Left ventricle myocardium inferior (tissue), 1 donor: Measurements from ENCODE around the gene IPMK. TPM values are rescaled to one million over a fixed set of nuclear protein-coding genes. Genes with fewer than 3 reads are reported as not detected.
A peak's percentile ranks its signal among the peaks of the same experiment; 100 is the strongest.

Source experiments
- DNase-seq: peaks from one replicate; pipeline ENCODE4 v3.0.0-alpha.2; 2020
- H3K27ac ChIP-seq: fragments of 200-600 bp; replicated peaks from 2 replicates; pipeline ENCODE4 v1.8.0; 2021
- H3K27me3 ChIP-seq: fragments of 200-600 bp; 2 replicates; pipeline ENCODE4 v1.8.0; 2021; ENCODE audit warnings: low read depth
- H3K36me3 ChIP-seq: fragments of 200-600 bp; 2 replicates; pipeline ENCODE4 v1.8.0; 2021
- H3K4me1 ChIP-seq: fragments of 200-600 bp; 2 replicates; pipeline ENCODE4 v1.8.0; 2021
- H3K4me3 ChIP-seq: fragments of 200-600 bp; 2 replicates; pipeline ENCODE4 v1.8.0; 2021; ENCODE audit warnings: mild to moderate bottlenecking, moderate library complexity
- H3K9me3 ChIP-seq: fragments of 200-600 bp; replicated peaks from 2 replicates; pipeline ENCODE4 v1.8.0; 2021
- CTCF ChIP-seq: fragments of 200-600 bp; IDR thresholded peaks from 2 replicates; pipeline ENCODE4 v1.8.0; 2021; ENCODE audit warnings: antibody characterized with exemption, mild to moderate bottlenecking, borderline replicate concordance
- intact Hi-C: fragments of 100-400 bp; cut with micrococcal nuclease; formaldehyde crosslinking; loops from one replicate; pipeline ENCODE4 v1.11.0; 2022
- total RNA-seq: library from RNA; stranded (reverse); fragmentation: NEBNext Ultra II Directional; extraction: Animal tissue kit (Norgen Biotek cat#: 25700); gene quantifications from one replicate; pipeline ENCODE4 v1.2.1, GENCODE V29; 2021
- donor health status: DM: no; HTN: yes; CAD: no; lungs with severe emphysema.

The IPMK gene
- total RNA-seq, 1 donor from 2014 or later = 2.3 TPM

- no peaks in the 10 kb centered on the region for H3K9me3 ChIP-seq
- intact Hi-C loops = loop anchor here (2.0 kb wide), 1 partner anchor 115 kb away; no protein-coding TSS in a partner anchor
- DNase-seq = no peak
Observed at GRCh38 chr10:58291538-58292174, 24.0 kb upstream of the IPMK start.

GRCh38 chr10:58282615-58283014 lies 14.9 kb upstream of the IPMK start:
- TF ChIP-seq CTCF = no peak
- Histone ChIP-seq H3K36me3 (peaks cover 23% of the 10 kb centered on the region), H3K27me3 (no peaks in the 10 kb centered on the region), H3K4me1 (peaks cover 17% of the 10 kb centered on the region), H3K27ac (no peak overlapping the region), H3K4me3 (no peak overlapping the region), H3K9me3 (no peaks in the 10 kb centered on the region)
- intact Hi-C loops = no loop called here
- no peak for DNase-seq

More at GRCh38 chr10:58291538-58292174, 24.0 kb upstream of the IPMK start:
- Histone ChIP-seq H3K4me1 (no peaks in the 10 kb centered on the region), H3K27ac (no peak overlapping the region), H3K4me3 (no peak overlapping the region), H3K27me3 (no peaks in the 10 kb centered on the region), H3K36me3 (peaks cover 6% of the 10 kb centered on the region)
- peak; percentile 79 for TF ChIP-seq CTCF

- Histone ChIP-seq H3K27me3 (no peaks in the 10 kb centered on the region), H3K4me3 (no peak overlapping the region), H3K36me3 (peaks cover 28% of the 10 kb centered on the region), H3K27ac (no peak overlapping the region), H3K4me1 (peaks cover 18% of the 10 kb centered on the region), H3K9me3 (no peaks in the 10 kb centered on the region)
- no peak for TF ChIP-seq CTCF
- DNase-seq = no peak
- intact Hi-C loops = no loop called here
Observed at GRCh38 chr10:58281092-58281752, 13.5 kb upstream of the IPMK start.

- no peak for DNase-seq
- Histone ChIP-seq H3K27ac (no peak overlapping the region), H3K4me3 (no peak overlapping the region), H3K4me1 (peaks cover 26% of the 10 kb centered on the region), H3K27me3 (no peaks in the 10 kb centered on the region), H3K9me3 (no peaks in the 10 kb centered on the region), H3K36me3 (peaks cover 28% of the 10 kb centered on the region)
- TF ChIP-seq CTCF = no peak
- intact Hi-C loops = no loop called here
Observed at GRCh38 chr10:58280477-58280876, 12.8 kb upstream of the IPMK start.

- Histone ChIP-seq H3K4me3 (no peak overlapping the region), H3K27ac (no peak overlapping the region), H3K27me3 (no peaks in the 10 kb centered on the region), H3K9me3 (no peaks in the 10 kb centered on the region), H3K4me1 (peaks cover 41% of the 10 kb centered on the region), H3K36me3 (peaks cover 28% of the 10 kb centered on the region)
- DNase-seq = no peak
- TF ChIP-seq CTCF = no peak
- intact Hi-C loops = no loop called here
Observed at GRCh38 chr10:58278962-58279307, 11.2 kb upstream of the IPMK start.
